IMR-90 (cell line): ENCODE measurements around the gene NFAT5.

Experiments used
- BHLHE40 ChIP-seq: fragments of 150-350 bp; IDR thresholded peaks from 2 replicates; pipeline ENCODE4 v1.6.1; 2016; ENCODE audit warnings: mild to moderate bottlenecking, low read depth, low read length
- CEBPB ChIP-seq: IDR thresholded peaks from 2 replicates; pipeline ENCODE4 v1.6.1; 2012; ENCODE audit warnings: low read depth, low read length, improper control_type of control experiment
- ELK1 ChIP-seq: fragments of 150-350 bp; IDR thresholded peaks from 2 replicates; pipeline ENCODE4 v1.6.1; 2016; ENCODE audit warnings: low read depth, mild to moderate bottlenecking, low read length, moderate library complexity, borderline replicate concordance
- FOS ChIP-seq: fragments of 150-350 bp; IDR thresholded peaks from 2 replicates; pipeline ENCODE4 v1.6.1; 2016; ENCODE audit warnings: low read depth, low read length
- MAFK ChIP-seq: IDR thresholded peaks from 2 replicates; pipeline ENCODE4 v1.6.1; 2012; ENCODE audit warnings: low read depth, low read length, improper control_type of control experiment
- MAZ ChIP-seq: IDR thresholded peaks from 2 replicates; pipeline ENCODE4 v1.6.1; 2012; ENCODE audit warnings: low read depth, mild to moderate bottlenecking, low read length, improper control_type of control experiment, moderate library complexity, borderline replicate concordance
- MXI1 ChIP-seq: IDR thresholded peaks from 2 replicates; pipeline ENCODE4 v1.6.1; 2012; ENCODE audit warnings: low read depth, mild to moderate bottlenecking, low read length, moderate library complexity, borderline replicate concordance
- POLR2A ChIP-seq: IDR thresholded peaks from 2 replicates; pipeline ENCODE4 v1.6.1; 2012; ENCODE audit warnings: mild to moderate bottlenecking, low read depth, low read length
- RAD21 ChIP-seq: IDR thresholded peaks from 2 replicates; pipeline ENCODE4 v1.6.1; 2012; ENCODE audit warnings: low read length, improper control_type of control experiment
- RCOR1 ChIP-seq: IDR thresholded peaks from 2 replicates; pipeline ENCODE4 v1.6.1; 2012; ENCODE audit warnings: mild to moderate bottlenecking, low read length, improper control_type of control experiment; ENCODE audit not compliant: insufficient replicate concordance
- RFX5 ChIP-seq: IDR thresholded peaks from 2 replicates; pipeline ENCODE4 v1.8.0; 2012; ENCODE audit warnings: low read depth, mild to moderate bottlenecking, low read length, moderate library complexity
- SMC3 ChIP-seq: fragments of 150-350 bp; IDR thresholded peaks from 2 replicates; pipeline ENCODE4 v1.6.1; 2016; ENCODE audit warnings: low read depth, mild to moderate bottlenecking, antibody characterized with exemption, low read length, moderate library complexity
- USF2 ChIP-seq: fragments of 150-350 bp; IDR thresholded peaks from 2 replicates; pipeline ENCODE4 v1.6.1; 2017; ENCODE audit warnings: mild to moderate bottlenecking, antibody characterized with exemption, low read length, low read depth
- TF ChIP-seq, protein P1 (sequence below): conservative IDR thresholded peaks from 2 replicates; pipeline ENCODE4 v1.5.1; 2012; ENCODE audit warnings: mild to moderate bottlenecking, low read depth, low read length, improper control_type of control experiment

- TF ChIP-seq, protein P1, sequence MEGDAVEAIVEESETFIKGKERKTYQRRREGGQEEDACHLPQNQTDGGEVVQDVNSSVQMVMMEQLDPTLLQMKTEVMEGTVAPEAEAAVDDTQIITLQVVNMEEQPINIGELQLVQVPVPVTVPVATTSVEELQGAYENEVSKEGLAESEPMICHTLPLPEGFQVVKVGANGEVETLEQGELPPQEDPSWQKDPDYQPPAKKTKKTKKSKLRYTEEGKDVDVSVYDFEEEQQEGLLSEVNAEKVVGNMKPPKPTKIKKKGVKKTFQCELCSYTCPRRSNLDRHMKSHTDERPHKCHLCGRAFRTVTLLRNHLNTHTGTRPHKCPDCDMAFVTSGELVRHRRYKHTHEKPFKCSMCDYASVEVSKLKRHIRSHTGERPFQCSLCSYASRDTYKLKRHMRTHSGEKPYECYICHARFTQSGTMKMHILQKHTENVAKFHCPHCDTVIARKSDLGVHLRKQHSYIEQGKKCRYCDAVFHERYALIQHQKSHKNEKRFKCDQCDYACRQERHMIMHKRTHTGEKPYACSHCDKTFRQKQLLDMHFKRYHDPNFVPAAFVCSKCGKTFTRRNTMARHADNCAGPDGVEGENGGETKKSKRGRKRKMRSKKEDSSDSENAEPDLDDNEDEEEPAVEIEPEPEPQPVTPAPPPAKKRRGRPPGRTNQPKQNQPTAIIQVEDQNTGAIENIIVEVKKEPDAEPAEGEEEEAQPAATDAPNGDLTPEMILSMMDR, result no peak
- TF ChIP-seq POLR2A, result no peak
- no peak for TF ChIP-seq RAD21
- no peak for TF ChIP-seq MAFK
- TF ChIP-seq CEBPB, result peak; percentile 37; the same call in 1 of the 2 replicates
- no peak for TF ChIP-seq FOS
- TF ChIP-seq SMC3, result no peak
- TF ChIP-seq RFX5, result no peak
- no peak for TF ChIP-seq MAZ
- no peak for TF ChIP-seq MXI1
- no peak for TF ChIP-seq RCOR1
- no peak for TF ChIP-seq ELK1
- no peak for TF ChIP-seq BHLHE40
- TF ChIP-seq USF2, result no peak
These were observed 3.9 kb upstream of the NFAT5 start for GRCh38 chr16:69561901-69562300.
